Glutamatergic neuron (in vitro differentiated cells): ENCODE data around the gene OVOL1. TPM values are rescaled to one million over a fixed set of nuclear protein-coding genes. Genes with fewer than 3 reads are reported as not detected.

ENCODE experiments used
- DNase-seq: peaks from one replicate; pipeline ENCODE4 v3.0.0; 2022
- H3K27ac Mint-ChIP-seq: one replicate; pipeline ENCODE4 v1.8.0; 2020; ENCODE audit warnings: mild to moderate bottlenecking, mixed read lengths, inconsistent platforms; ENCODE audit not compliant: unreplicated experiment
- H3K27me3 Mint-ChIP-seq: one replicate; pipeline ENCODE4 v1.8.0; 2020; ENCODE audit warnings: mild to moderate bottlenecking, moderate library complexity, mixed read lengths, inconsistent platforms; ENCODE audit not compliant: unreplicated experiment
- H3K36me3 Mint-ChIP-seq: one replicate; pipeline ENCODE4 v1.8.0; 2020; ENCODE audit warnings: mild to moderate bottlenecking, mixed read lengths, inconsistent platforms; ENCODE audit not compliant: unreplicated experiment
- H3K4me1 Mint-ChIP-seq: one replicate; pipeline ENCODE4 v1.8.0; 2020; ENCODE audit warnings: mild to moderate bottlenecking, low read depth, mixed read lengths, inconsistent platforms; ENCODE audit not compliant: unreplicated experiment
- H3K4me3 Mint-ChIP-seq: one replicate; pipeline ENCODE4 v1.8.0; 2020; ENCODE audit warnings: mild to moderate bottlenecking, mixed read lengths, inconsistent platforms; ENCODE audit not compliant: unreplicated experiment
- H3K9me3 Mint-ChIP-seq: one replicate; pipeline ENCODE4 v1.8.0; 2020; ENCODE audit warnings: mild to moderate bottlenecking, moderate library complexity, mixed read lengths, inconsistent platforms; ENCODE audit not compliant: unreplicated experiment
- CTCF ChIP-seq: fragments of 200-600 bp; sonication (generic); IDR thresholded peaks from one replicate; pipeline ENCODE4 v1.5.0; 2021; ENCODE audit not compliant: partially characterized antibody, unreplicated experiment
- total RNA-seq: library from RNA; stranded (reverse); fragmentation: NEBNext Ultra II Directional; extraction: Animal tissue kit (Norgen Biotek cat#: 25700); gene quantifications from one replicate; pipeline ENCODE4 v1.2.1, GENCODE V29; 2021; ENCODE audit not compliant: unreplicated experiment

OVOL1 gene
- total RNA-seq, 1 donor from 2014 or later, result not detected

DNA sequence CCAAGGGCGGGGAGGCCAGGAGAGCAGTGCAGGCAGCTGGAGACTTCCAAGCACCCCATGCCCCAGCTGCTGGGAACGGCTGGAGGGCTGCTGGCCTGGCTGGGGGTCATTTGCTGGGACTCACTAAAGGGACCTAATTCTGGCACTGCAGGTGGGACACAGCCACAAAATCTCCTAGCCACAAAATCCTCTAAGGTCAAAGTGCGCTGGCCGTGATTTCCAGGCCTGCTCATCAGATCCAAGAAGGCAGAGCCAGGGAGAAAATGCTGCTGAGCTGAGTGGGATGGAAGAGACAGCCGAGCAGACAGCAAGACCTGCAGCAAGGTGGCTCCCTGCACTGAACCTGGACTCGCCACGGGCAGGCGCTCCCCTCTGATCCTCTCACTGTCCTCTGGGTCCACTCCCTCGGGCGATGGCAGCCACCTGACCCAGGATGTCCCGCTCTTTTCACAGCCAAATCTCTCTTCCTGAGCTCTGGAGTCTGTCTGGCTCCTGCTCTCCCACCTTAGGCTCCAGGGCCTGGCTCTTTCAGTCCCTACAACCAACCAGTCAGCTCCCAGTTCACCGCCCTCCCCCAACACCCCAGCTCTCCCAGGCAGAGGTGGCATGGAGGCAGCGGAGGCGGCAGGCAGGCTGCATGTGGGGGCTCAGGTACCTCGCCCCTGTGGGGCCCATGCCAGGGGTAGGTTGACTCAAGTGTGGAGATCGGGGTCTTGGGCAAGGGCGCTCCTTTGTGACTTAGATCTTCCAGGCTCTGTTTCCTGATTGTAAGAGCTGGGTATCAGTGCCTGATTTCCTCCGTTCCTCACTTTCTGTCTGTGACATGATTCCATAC, 14.5 kb downstream of the OVOL1 start:
- no peak overlapping the region for H3K4me3 Mint-ChIP-seq
- H3K36me3 Mint-ChIP-seq, result no peaks in the 10 kb centered on the region
- TF ChIP-seq CTCF, result no peak
- peaks cover 6% of the 10 kb centered on the region for H3K27me3 Mint-ChIP-seq
- peaks cover 2% of the 10 kb centered on the region for H3K9me3 Mint-ChIP-seq
- no peak for DNase-seq
- H3K27ac Mint-ChIP-seq, result no peak overlapping the region
- no peaks in the 10 kb centered on the region for H3K4me1 Mint-ChIP-seq

- H3K9me3 Mint-ChIP-seq, result peaks cover 2% of the 10 kb centered on the region
- H3K27ac Mint-ChIP-seq, result no peak overlapping the region
- no peak for TF ChIP-seq CTCF
- no peaks in the 10 kb centered on the region for H3K36me3 Mint-ChIP-seq
- peaks cover 4% of the 10 kb centered on the region for H3K27me3 Mint-ChIP-seq
- H3K4me1 Mint-ChIP-seq, result no peaks in the 10 kb centered on the region
- DNase-seq, result no peak
- no peak overlapping the region for H3K4me3 Mint-ChIP-seq
These were observed 16.0 kb downstream of the OVOL1 start for GRCh38 chr11:65802841-65803240.

GRCh38 chr11:65803797-65804492, 17.1 kb downstream of the OVOL1 start:
- TF ChIP-seq CTCF, result no peak
- DNase-seq, result no peak
- Mint-ChIP-seq H3K4me1 (no peaks in the 10 kb centered on the region), H3K4me3 (no peak overlapping the region), H3K27ac (no peak overlapping the region), H3K36me3 (no peaks in the 10 kb centered on the region), H3K9me3 (peaks cover under 1% of the 10 kb centered on the region), H3K27me3 (peaks cover 4% of the 10 kb centered on the region)

GRCh38 chr11:65806979-65807378, 20.1 kb downstream of the OVOL1 start:
- H3K27me3 Mint-ChIP-seq, result peaks cover 2% of the 10 kb centered on the region
- DNase-seq, result no peak
- no peak overlapping the region for H3K4me3 Mint-ChIP-seq
- H3K27ac Mint-ChIP-seq, result no peak overlapping the region
- H3K36me3 Mint-ChIP-seq, result no peaks in the 10 kb centered on the region
- peaks cover 7% of the 10 kb centered on the region for H3K9me3 Mint-ChIP-seq
- no peak for TF ChIP-seq CTCF
- peaks cover 9% of the 10 kb centered on the region for H3K4me1 Mint-ChIP-seq

- no peak for TF ChIP-seq CTCF
- no peak for DNase-seq
- Mint-ChIP-seq H3K4me3 (no peak overlapping the region), H3K27ac (no peak overlapping the region), H3K9me3 (peaks cover 9% of the 10 kb centered on the region), H3K36me3 (no peaks in the 10 kb centered on the region), H3K27me3 (peaks cover 5% of the 10 kb centered on the region), H3K4me1 (peaks cover 14% of the 10 kb centered on the region)
These were observed 22.0 kb downstream of the OVOL1 start for GRCh38 chr11:65808744-65809341.
